Endothelial cell of umbilical vein (primary cell): Measurements from ENCODE around the gene RNF121.

Experiments
- CTCF ChIP-seq, 2 donors: IDR thresholded peaks; 1 replicate in 1 of 2; 2 replicates in 1 of 2; pipeline ENCODE4 v1.5.1; 2011; ENCODE audit warnings: low read length in 2 of 2, mild to moderate bottlenecking in 2 of 2, moderate library complexity in 2 of 2, control low read depth in 1 of 2, inconsistent platforms in 1 of 2, low read depth in 1 of 2; ENCODE audit not compliant: insufficient read depth in 1 of 2; ENCODE audit errors: extremely low read depth in 1 of 2
- EZH2 ChIP-seq: IDR thresholded peaks from 2 replicates; pipeline ENCODE4 v1.6.1; 2012; ENCODE audit warnings: borderline replicate concordance, low read depth, mild to moderate bottlenecking, moderate library complexity, low read length, inconsistent platforms; ENCODE audit not compliant: severe bottlenecking
- JUN ChIP-seq: IDR thresholded peaks from 2 replicates; pipeline ENCODE4 v1.6.1; 2011; ENCODE audit warnings: borderline replicate concordance, low read depth; ENCODE audit not compliant: insufficient read length, insufficient read depth
- MAX ChIP-seq: IDR thresholded peaks from 2 replicates; pipeline ENCODE4 v1.6.1; 2011; ENCODE audit not compliant: insufficient read depth, insufficient read length
- POLR2A ChIP-seq: IDR thresholded peaks from 2 replicates; pipeline ENCODE4 v1.6.1; 2012; ENCODE audit warnings: low read depth, mild to moderate bottlenecking, control low read depth, low read length
- POLR2AphosphoS5 ChIP-seq: IDR thresholded peaks from 2 replicates; pipeline ENCODE4 v1.6.1; 2012; ENCODE audit warnings: low read depth, mild to moderate bottlenecking, control low read depth, low read length, moderate library complexity; ENCODE audit not compliant: insufficient read depth

GRCh38 chr11:71948314-71949027, 19.6 kb downstream of the RNF121 start:
- TF ChIP-seq POLR2AphosphoS5 (peak; percentile 20), POLR2A (peak; percentile 38), CTCF (IDR thresholded peaks at IDR 0.05; ENCODE audit: extremely low read depth in 1 of 2, insufficient read depth in 1 of 2, low read depth in 1 of 2, low read length in 2 of 2) (no peak), MAX (no peak), EZH2 (no peak), JUN (no peak)
